Bronchial epithelial cell (primary cell): ENCODE results near the gene PLCH2. TPM values are rescaled to one million over a fixed set of nuclear protein-coding genes. Genes with fewer than 3 reads are reported as not detected.

Experiments
- DNase-seq: peaks from one replicate; pipeline ENCODE4 v3.0.0-alpha.2; 2010; ENCODE audit warnings: low read depth
- FAIRE-seq: peaks from 2 replicates; lab custom pipeline; 2011; peaks lifted over from hg19 to GRCh38; lab: Jason Lieb, UNC
- H3K27me3 ChIP-seq: 2 replicates; pipeline ENCODE4 v1.5.1; 2011; ENCODE audit warnings: low read length; ENCODE audit not compliant: control insufficient read depth, insufficient read depth
- H3K36me3 ChIP-seq: 2 replicates; pipeline ENCODE4 v1.5.1; 2011; ENCODE audit warnings: low read length; ENCODE audit not compliant: control insufficient read depth, insufficient read depth
- H3K4me3 ChIP-seq: 2 replicates; pipeline ENCODE4 v1.5.1; 2011; ENCODE audit warnings: mild to moderate bottlenecking, low read depth, low read length, control low read depth
- CTCF ChIP-seq: IDR thresholded peaks from 2 replicates; pipeline ENCODE4 v1.5.1; 2011; ENCODE audit warnings: mild to moderate bottlenecking, moderate library complexity, low read length, control low read depth, inconsistent platforms; ENCODE audit not compliant: insufficient read depth, severe bottlenecking
- total RNA-seq: library from RNA; depleted of rRNA; stranded (reverse); fragments of >200 nt; gene quantifications from 2 replicates; pipeline ENCODE4 v1.2.1, GENCODE V29; 2014

The PLCH2 gene
- total RNA-seq, 1 donor from 2014 or later = 64.2 TPM

- FAIRE-seq (no peak), DNase-seq (peak; percentile 45)
- no peak for TF ChIP-seq CTCF
- no peaks in the 10 kb centered on the region for H3K27me3 ChIP-seq
- H3K4me3 ChIP-seq = no peak overlapping the region
- peaks cover 24% of the 10 kb centered on the region for H3K36me3 ChIP-seq
These were observed 47.3 kb downstream of the PLCH2 start for GRCh38 chr1:2523191-2523890.

DNA sequence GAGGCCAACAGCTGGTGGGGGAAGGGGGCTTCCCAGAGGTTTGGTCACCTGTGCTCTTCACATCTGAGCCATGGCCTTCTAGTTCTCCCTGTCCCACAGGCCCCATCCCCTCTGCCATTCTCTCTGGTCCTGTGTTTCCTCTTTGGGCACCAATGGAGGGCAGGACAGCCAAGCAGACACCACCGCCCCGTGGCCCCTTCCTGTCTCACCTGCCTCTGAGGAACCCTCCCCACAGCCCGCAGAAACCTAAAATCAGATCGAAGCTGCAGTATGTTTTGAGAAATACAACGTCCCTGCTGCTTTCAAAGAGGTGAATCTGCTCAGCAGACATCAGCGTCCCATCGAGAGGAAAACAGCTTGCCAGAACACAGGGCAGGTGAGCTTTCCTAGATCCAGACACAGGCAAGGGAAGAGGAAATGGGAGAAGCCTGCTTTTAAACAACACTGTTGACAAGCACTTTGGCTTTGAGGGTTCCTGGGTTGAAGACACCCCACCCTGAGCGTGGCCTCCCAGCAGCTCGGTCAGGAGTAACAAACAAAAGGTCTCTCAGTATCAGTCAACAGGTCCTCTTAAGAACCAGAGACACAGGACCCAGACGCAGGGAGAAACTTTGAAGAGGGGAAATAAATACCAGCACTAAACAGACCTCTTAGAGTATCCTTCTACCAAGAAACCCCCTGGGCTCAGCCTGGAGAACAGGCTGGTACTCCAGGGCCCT, 48.0 kb downstream of the PLCH2 start:
- FAIRE-seq (no peak), DNase-seq (no peak)
- no peak overlapping the region for H3K4me3 ChIP-seq
- TF ChIP-seq CTCF = no peak
- H3K27me3 ChIP-seq = no peaks in the 10 kb centered on the region
- H3K36me3 ChIP-seq = peaks cover 19% of the 10 kb centered on the region

DNA sequence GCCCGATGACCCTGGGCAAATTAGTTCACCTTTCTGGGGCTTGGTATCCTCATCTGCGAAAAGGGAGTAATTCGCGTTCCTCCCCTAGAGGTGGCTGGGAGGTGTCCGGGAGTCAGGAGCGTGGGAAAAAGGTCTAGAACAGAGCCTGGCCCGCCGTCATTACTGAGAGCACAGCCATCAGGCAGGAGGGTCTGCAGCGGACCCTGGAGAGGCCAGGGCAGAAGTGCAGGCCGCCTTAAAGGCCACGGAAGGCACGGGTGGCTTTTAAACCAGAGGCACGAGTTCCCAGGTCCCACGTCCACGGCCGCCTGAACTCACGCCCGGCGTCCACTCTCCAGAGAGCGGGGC, 49.5 kb downstream of the PLCH2 start:
- Histone ChIP-seq H3K27me3 (no peaks in the 10 kb centered on the region), H3K4me3 (peak overlapping the region; percentile 69), H3K36me3 (peaks cover 11% of the 10 kb centered on the region)
- TF ChIP-seq CTCF = no peak
- DNase-seq (no peak), FAIRE-seq (no peak)

- Histone ChIP-seq H3K27me3 (no peaks in the 10 kb centered on the region), H3K4me3 (peak within 1 kb of the TSS; percentile 69), H3K36me3 (peaks cover 5% of the 10 kb centered on the region)
- FAIRE-seq = no peak
- peak; percentile 72 for DNase-seq
- peak; percentile 24 for TF ChIP-seq CTCF
These were observed 50.1 kb downstream of the PLCH2 start, which contains the start of gene PANK4 for GRCh38 chr1:2525920-2526823. TSS of gene PANK4 (minus strand) at chr1:2526596. CDS start at chr1:2526587, 9 bp downstream.

DNA sequence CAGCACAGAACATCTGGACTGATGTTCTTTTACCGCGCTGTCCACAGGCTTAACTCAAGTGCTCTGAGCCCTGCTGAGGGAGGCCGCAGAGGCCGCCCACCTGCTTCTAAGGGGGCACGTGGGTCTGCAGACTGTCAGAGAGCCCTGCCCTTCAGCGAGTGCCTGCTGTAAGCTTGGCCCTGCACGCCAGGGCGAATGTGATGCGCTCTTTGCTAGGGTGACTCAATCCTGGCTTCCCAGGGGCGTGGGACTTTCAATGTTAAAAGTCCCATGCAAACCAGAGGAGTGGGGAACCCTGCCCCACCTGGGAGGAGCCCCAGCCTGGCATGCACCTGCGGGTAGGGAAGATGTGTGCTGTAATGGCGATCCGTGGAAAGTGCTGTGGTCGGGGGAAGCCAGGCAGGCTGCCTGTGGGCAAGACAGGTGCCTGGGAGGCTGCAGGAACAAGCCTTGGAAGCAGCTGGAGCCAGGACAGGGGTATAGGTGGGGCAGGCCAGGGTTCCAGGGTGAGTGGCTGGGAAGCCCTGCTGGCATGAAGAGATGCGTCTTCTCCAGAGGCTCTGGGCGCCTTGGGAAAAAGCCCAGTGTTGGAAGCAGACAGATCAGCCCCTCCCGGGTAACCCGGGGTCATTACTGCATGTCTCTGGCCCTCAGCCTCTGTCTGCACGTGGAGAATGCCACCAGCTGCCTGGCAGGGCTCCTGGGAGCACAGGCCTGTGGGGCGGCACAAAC, 50.9 kb downstream of the PLCH2 start:
- FAIRE-seq (no peak), DNase-seq (peak; percentile 69)
- peak overlapping the region; percentile 69 for H3K4me3 ChIP-seq

More for the DNA sequence above, 50.9 kb downstream of the PLCH2 start:
- TF ChIP-seq CTCF = no peak
- Histone ChIP-seq H3K36me3 (peaks cover 1% of the 10 kb centered on the region), H3K27me3 (no peaks in the 10 kb centered on the region)
